ENCODE measurements around the gene LSM11. TPM values are rescaled to one million over a fixed set of nuclear protein-coding genes. Genes with fewer than 3 reads are reported as not detected.

Gene LSM11
- total RNA-seq, 8 experiments from 2014 or later, result 2.0 to 22.2 (median 11.4) TPM

DNA sequence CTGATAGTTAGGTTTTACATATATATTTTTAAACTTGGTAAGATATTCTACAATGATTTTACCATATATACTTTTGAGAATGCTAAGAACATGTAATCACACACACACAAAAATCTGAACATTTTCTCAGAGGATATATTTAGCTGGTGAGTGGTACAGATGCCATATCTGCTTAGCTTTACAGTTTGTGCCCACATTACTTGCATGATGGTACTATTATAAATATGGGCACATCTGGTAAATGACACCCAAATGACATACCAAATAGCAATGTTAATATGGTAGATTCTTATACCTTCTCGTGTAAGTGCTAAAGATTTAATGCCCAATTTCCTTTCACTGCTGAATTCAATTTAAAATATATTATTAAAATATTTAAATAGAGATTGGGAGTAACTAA lies 56.6 kb downstream of the LSM11 start:
- no peak overlapping the region for H3K27ac ChIP-seq
- ATAC-seq (replicated peaks in 6 of 8), result peak in 1 of 8 experiments; percentile 41
- no peak overlapping the region for H3K4me3 ChIP-seq
- in situ Hi-C loops (cut with MboI; ENCODE audit: low pct_unique_long_range_greater_than_20kb in 2 of 9, low sequenced_read_pairs in 9 of 9, unreplicated experiment in 9 of 9), result loop anchor here in 3 of 9 experiments (25.0 kb wide), 2 partner anchors 187 to 1337 kb away; no protein-coding TSS in a partner anchor
- no peaks in the 10 kb centered on the region for H3K4me1 ChIP-seq (replicated peaks in 1 of 2)
- 0 to 100% (median 83%) methylated on average over 1 of the region's 1 CpG; no CpG with 5 or more reads in 1 of the 10 experiments for WGBS, 10 experiments

DNA sequence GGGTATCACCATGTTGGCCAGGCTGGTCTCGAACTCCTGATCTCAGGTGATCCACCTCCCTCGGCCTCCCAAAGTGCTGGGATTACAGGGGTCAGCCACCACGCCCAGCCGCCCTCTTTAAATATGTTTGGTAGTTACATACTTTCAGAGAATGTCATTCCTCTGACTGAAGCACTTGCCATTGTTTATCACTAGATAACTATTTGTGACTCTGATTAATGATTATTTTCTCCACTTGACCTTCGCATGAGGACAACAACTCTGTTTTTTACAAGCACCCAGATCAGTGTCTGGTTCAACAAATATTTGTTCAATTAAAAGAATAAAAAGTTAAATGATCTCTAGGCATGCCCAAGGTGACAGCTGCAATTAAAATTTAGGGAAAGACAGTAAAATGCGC lies 59.2 kb downstream of the LSM11 start:
- Histone ChIP-seq H3K4me3 (no peak overlapping the region), H3K4me1 (replicated peaks in 1 of 2) (no peaks in the 10 kb centered on the region), H3K27ac (no peak overlapping the region)
- no peak for ATAC-seq (replicated peaks in 6 of 8)
- in situ Hi-C loops (cut with MboI; ENCODE audit: low pct_unique_long_range_greater_than_20kb in 2 of 9, low sequenced_read_pairs in 9 of 9, unreplicated experiment in 9 of 9), result loop anchor here in 3 of 9 experiments (25.0 kb wide), 2 partner anchors 185 to 1335 kb away; no protein-coding TSS in a partner anchor
- WGBS, 10 experiments, result 94 to 100% (median 100%) methylated on average over 1 to 5 of the region's 6 CpGs

DNA sequence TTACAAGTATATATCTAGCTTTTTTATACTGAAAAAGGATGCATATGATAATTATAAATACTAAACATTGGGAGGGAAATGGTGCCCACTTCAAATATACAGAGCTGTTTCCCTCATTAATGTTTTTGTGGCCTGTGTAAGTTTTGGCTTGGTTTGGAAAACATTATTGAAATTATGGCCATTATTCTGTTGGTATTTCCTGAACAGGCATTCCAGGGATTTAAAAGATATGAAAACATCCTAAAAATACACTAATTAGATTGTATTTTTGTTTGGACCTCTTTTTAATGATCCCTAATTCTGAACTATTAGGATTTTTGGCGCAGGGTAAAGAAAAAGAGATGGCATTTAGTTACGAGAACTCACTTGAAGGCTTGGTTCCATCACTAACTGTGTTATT lies 64.5 kb downstream of the LSM11 start:
- in situ Hi-C loops (cut with MboI; ENCODE audit: low pct_unique_long_range_greater_than_20kb in 2 of 9, low sequenced_read_pairs in 9 of 9, unreplicated experiment in 9 of 9), result loop anchor here in 3 of 9 experiments (25.0 kb wide), 2 partner anchors 179 to 1329 kb away; no protein-coding TSS in a partner anchor
- no peak overlapping the region for H3K27ac ChIP-seq
- 73 to 100% (median 100%) methylated on average over 1 to 2 of the region's 2 CpGs; no CpG with 5 or more reads in 3 of the 10 experiments for WGBS, 10 experiments
- H3K4me1 ChIP-seq (replicated peaks in 1 of 2), result no peaks in the 10 kb centered on the region
- ATAC-seq (replicated peaks in 6 of 8), result no peak
- no peak overlapping the region for H3K4me3 ChIP-seq

Other genes with a start within 250 kb of the LSM11 start
- 10 to 100 TPM in 7 of 8 experiments, 1 to 10 TPM in 1; 7.8 to 38.9 (median 17.7) TPM for gene ADAM19, start 167.9 kb upstream of the LSM11 start, total RNA-seq
- gene SOX30, start 91.3 kb upstream of the LSM11 start, total RNA-seq, result under 1 TPM in 6 of 8 experiments, not detected in 2; 0.09 to 0.33 (median 0.21) TPM
- 1 to 10 TPM in 1 of 8 experiments, under 1 TPM in 1, not detected in 6; 0.56 to 1.2 TPM for gene C5orf52, start 72.2 kb upstream of the LSM11 start, total RNA-seq
- 10 to 100 TPM in 5 of 8 experiments, 1 to 10 TPM in 3; 8.1 to 27.8 (median 12.1) TPM for gene THG1L, start 12.3 kb upstream of the LSM11 start, total RNA-seq
- gene CLINT1, start 115.4 kb downstream of the LSM11 start, total RNA-seq, result 10 to 100 TPM; 31.8 to 83.5 (median 53.8) TPM

All from motor neuron (in vitro differentiated cells).